KOPT-K1 (cell line): ENCODE data around the gene MAPK12.
"Not testable (repeated sequence)": the region's sequence is repeated elsewhere in the genome, so short reads cannot be mapped to it uniquely, and the experiment has no call there.

Experiments used
- H3K27ac ChIP-seq: fragments of 200-600 bp; sonication (generic); 2 replicates; pipeline ENCODE4 v1.5.1; 2016; ENCODE audit warnings: antibody characterized with exemption, mild to moderate bottlenecking, low read depth, low read length; ENCODE audit not compliant: poor library complexity, severe bottlenecking
- H3K36me3 ChIP-seq: fragments of 200-600 bp; sonication (generic); 2 replicates; pipeline ENCODE4 v1.5.1; 2017; ENCODE audit warnings: antibody characterized with exemption, mild to moderate bottlenecking, low read length, moderate library complexity; ENCODE audit not compliant: insufficient read depth
- H3K9me3 ChIP-seq: fragments of 200-600 bp; sonication (generic); 2 replicates; pipeline ENCODE4 v1.5.1; 2017; ENCODE audit warnings: antibody characterized with exemption, low read length, mild to moderate bottlenecking; ENCODE audit not compliant: insufficient read depth, poor library complexity, severe bottlenecking

Gene MAPK12

GRCh38 chr22:50278956-50279619 lies 17.6 kb upstream of the MAPK12 start:
- no peak overlapping the region for H3K27ac ChIP-seq
- H3K36me3 ChIP-seq: no peaks in the 10 kb centered on the region
- H3K9me3 ChIP-seq: no peaks in the 10 kb centered on the region

DNA sequence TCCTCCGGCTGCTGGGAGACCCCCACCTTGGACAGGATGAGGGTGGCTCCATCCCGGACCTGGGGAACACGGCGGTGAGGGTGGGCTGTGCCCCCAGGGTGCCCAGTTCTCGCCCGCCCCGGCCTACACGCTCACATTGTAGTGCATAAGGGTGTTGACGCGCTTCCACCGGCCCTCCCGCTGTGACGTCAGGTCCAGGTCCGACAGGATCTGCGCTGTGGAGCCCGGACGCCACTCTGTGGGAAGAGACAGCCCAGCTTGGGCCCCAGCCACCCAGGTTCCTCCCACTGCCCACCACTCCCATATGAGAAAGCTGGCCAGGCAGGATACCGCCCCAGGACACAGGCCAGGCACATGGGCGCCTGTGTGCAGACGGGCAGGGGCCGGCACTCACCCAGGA lies 17.0 kb upstream of the MAPK12 start:
- Histone ChIP-seq H3K9me3 (no peaks in the 10 kb centered on the region), H3K36me3 (no peaks in the 10 kb centered on the region), H3K27ac (no peak overlapping the region)

- Histone ChIP-seq H3K27ac (no peak overlapping the region), H3K9me3 (no peaks in the 10 kb centered on the region), H3K36me3 (no peaks in the 10 kb centered on the region)
These were observed 16.3 kb upstream of the MAPK12 start for GRCh38 chr22:50277761-50278160.

DNA sequence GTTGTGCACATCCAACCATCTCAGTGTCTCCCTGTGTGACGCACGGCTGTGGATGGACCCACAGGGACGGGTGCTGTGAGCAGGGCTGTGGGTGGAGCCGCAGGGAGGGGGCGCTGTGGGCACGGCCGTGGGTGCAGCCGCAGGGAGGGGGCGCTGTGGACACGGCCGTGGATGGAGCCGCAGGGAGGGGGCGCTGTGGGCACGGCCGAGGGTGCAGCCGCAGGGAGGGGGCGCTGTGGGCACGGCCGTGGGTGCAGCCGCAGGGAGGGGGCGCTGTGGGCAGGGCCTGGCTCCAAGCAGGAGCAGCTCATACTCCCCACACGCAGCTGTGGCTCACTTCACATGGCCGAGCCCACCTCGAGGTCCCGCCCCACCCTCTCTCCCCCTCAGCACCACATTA lies 14.7 kb upstream of the MAPK12 start:
- Histone ChIP-seq H3K9me3 (no peaks in the 10 kb centered on the region), H3K36me3 (no peaks in the 10 kb centered on the region), H3K27ac (no peak overlapping the region)

DNA sequence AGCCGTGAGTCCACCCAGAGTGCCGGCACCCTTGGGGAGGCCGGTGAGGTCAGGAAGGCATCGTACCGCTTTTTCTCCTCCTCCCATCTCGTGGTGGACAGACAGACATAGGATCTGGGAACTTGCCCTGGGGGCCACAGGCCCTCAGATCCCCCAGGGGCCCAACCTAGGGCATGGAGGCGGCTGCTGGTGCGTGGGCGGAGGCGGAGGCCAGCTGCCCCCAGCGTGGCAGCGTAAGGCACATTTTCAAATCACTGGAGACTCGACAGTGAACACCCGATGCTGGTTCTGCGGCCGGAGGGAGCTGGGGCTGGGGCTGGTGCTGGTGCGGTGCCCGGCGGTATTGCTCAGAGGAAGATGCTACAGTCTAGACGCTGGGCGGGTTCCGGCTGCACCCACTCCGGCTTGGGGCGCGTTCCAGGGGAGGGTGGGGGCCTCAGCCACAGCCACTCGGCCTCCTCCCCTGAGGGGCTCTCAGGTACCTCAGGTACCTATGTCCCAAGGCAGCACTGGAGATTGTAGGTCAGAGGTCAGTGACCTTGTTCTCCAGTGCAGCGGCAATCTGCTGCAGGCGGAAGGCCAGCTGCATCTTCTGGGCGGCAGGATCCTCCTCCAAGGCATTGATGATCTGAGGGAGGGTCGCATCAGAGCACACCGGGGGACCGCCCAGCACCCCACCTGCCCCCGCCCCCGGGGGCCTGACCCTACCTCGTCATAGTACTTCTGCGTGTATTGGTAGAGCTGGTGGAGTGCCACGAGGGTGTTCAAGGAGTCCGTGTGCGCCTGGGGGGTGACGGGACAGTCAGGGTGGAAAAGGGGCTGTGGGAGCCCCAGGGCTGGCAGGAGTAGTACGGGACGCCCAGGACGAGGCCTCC lies 13.9 kb upstream of the MAPK12 start:
- H3K27ac ChIP-seq: no peak overlapping the region
- H3K9me3 ChIP-seq: no peaks in the 10 kb centered on the region
- H3K36me3 ChIP-seq: no peaks in the 10 kb centered on the region

GRCh38 chr22:50274771-50275170 lies 13.3 kb upstream of the MAPK12 start:
- Histone ChIP-seq H3K9me3 (no peaks in the 10 kb centered on the region), H3K27ac (no peak overlapping the region), H3K36me3 (no peaks in the 10 kb centered on the region)

DNA sequence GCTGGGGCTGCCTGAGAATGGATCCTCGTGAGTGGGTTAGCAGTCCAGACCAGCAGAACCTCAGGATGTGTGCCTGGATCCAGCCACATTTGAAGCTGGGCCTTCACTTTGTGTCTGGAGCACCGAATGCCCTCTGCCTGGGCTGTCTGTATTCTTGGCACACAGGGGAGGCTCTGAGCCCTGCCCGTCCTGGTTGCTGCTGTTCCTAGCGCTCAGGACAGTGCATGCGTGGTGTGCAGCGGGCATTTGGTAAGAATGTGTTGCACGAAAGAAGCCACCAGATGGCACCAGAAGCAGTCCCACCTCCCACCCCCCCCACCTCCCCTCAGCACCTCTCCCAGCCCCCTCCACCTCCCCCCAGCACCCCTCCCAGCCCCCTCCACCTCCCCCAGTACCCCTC lies 12.8 kb upstream of the MAPK12 start:
- Histone ChIP-seq H3K36me3 (no peaks in the 10 kb centered on the region), H3K9me3 (no peaks in the 10 kb centered on the region), H3K27ac (no peak overlapping the region)

- H3K27ac ChIP-seq, H3K36me3 ChIP-seq, H3K9me3 ChIP-seq: not testable (repeated sequence)
These were observed 12.3 kb upstream of the MAPK12 start for GRCh38 chr22:50273781-50274180.

- H3K27ac ChIP-seq, H3K36me3 ChIP-seq, H3K9me3 ChIP-seq: not testable (repeated sequence)
These were observed 11.9 kb upstream of the MAPK12 start for GRCh38 chr22:50273352-50273751.

DNA sequence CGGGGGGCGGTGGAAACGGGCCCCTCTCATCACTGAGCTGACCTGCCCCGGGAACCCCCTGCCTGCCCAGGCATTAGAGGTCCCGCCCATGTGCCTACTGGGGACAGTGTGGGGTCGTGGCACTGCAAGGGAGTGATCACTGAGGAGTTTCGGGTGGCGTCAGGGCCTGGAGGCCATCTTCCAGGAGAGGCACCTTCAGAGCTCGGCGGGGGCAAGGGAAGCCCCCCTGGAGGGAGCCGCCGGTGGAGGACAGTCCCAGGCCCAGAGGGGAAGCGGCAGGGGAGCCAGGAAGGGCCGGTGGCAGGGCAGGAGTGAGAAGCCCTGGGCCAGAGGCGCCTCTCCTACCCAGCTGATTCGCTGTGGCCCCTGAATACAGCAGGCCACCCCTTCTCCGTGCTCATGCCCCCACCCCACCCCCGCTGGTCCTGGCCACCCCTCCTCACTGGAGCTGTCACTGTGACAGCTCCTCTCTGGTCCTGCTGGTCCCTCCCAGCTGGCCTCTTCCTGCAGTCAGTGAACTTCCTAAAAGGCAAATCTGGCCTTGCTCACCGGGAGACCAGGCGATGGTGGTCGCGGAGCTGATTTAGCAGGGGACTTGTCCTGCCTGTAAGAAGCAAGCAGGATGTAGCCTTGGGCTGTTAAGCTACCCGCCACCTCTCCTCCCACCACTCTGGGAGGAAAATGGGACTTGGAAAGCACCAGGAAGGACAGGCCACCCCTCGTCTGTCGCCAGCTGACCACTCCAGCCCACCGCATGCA lies 10.7 kb upstream of the MAPK12 start:
- Histone ChIP-seq H3K9me3 (no peaks in the 10 kb centered on the region), H3K36me3 (no peaks in the 10 kb centered on the region), H3K27ac (no peak overlapping the region)

DNA sequence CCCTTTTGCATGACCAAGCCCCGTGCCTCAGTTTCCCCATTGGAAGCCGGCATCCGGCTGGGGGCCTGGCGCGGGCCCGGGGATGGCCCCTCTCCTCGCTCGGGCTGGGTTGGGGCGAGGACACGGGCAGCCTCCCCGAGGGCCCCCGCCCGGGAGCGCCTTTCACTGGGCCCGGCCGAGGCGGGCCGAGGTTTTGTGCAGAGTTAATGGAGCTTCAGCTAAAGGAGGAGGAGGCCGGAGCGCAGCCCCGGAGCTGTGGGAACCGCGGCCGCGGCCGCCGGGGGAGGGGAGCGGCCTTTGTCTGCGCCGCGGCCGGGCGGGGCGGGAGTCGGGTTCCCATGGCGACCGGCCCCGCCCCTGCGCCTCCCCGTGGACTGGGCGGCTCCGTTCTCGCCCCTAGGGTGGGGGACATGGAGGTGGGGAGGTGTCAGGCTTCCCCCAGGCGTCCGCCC lies 10.1 kb upstream of the MAPK12 start:
- no peak overlapping the region for H3K27ac ChIP-seq
- H3K9me3 ChIP-seq: no peaks in the 10 kb centered on the region
- H3K36me3 ChIP-seq: no peaks in the 10 kb centered on the region

DNA sequence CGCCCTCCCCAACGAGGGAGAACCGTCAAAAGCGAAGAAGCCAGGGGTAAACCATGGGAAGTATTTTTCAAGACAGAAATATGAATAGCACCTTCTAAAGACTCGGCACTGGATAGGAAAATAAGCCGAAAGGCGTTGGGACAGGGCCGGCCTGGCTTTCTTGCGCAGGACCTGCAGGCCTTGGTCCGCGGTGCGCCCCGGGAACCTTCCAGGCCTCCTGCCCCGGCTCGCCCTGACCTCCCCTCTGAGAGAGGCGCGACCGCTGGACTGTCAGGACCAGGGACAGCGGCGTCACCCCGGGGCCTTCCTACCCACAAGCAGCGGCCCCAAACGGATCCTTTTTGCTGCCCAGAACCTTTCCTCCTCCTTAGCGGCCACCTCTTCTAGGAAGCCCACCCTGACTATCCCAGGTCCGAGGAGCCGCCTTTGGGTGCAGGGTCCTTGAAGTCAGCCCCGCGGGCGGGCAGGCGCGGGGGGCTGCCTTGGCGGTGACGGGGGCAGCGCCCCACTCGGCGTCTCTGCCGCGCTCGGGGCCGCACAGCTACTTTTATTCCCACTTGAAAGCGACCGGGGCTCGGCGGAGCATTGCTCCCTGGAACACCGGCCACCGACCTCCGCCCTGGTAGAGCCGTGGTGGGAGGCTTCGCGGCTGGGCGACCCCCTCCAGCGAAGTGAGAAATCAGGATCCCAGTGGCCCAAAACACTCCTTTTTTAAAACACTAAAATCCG lies 9.3 kb upstream of the MAPK12 start:
- no peaks in the 10 kb centered on the region for H3K9me3 ChIP-seq
- H3K36me3 ChIP-seq: no peaks in the 10 kb centered on the region
- no peak overlapping the region for H3K27ac ChIP-seq

DNA sequence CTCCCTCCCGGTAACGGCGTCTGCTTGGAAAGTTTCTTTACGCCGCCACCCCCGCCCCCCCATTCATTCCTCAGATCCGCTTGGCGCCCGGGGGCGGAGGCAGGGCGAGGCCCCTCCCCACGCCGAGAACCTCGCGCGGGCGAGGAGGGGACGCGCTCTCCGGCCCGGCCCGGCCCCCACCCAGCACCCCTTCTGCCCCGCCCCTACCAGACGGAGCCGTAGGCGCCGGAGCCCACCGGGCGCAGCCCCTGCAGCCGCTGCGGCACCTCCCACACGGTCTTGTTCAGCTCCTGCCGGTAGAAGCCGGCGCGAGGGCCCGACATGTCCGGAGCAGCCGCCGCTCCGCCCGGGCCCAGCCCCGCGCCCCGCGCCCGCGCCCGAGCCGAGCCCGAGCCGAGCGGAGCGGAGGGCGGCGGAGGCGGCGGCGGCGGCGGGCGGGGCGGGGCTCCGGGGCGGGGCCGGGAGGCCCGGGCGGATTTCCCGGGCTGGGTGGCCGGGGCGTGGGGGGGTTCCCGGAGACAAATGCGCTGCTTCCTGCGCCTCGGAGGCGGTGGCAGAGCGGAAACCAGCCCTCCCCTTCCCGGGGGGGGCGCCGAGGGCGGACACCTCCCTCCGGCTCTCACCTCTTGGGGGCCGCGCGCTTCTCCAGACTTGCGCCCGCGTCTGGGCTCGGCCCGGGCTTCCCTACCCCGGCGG lies 8.6 kb upstream of the MAPK12 start, which contains the start of gene MAPK11:
Gene MAPK11, minus strand, starts transcription at position 411 of the 696 bp plus-strand sequence. Its CDS starts 88 bp downstream, at position 323.
- Histone ChIP-seq H3K36me3 (no peaks in the 10 kb centered on the region), H3K9me3 (no peaks in the 10 kb centered on the region), H3K27ac (no peak within 1 kb of the TSS)

- H3K9me3 ChIP-seq: no peaks in the 10 kb centered on the region
- H3K27ac ChIP-seq: no peak overlapping the region
- no peaks in the 10 kb centered on the region for H3K36me3 ChIP-seq
These were observed 8.1 kb upstream of the MAPK12 start for GRCh38 chr22:50269573-50269969.
